Karpas-422 (cell line): ENCODE data around the gene RHOBTB3. TPM values are rescaled to one million over a fixed set of nuclear protein-coding genes. Genes with fewer than 3 reads are reported as not detected.

Source experiments
- DNase-seq: peaks from one replicate; pipeline ENCODE4 v3.0.0-alpha.2; 2015
- H2AFZ ChIP-seq: fragments of 200-600 bp; sonication (generic); 2 replicates; pipeline ENCODE4 v1.6.1; 2014; ENCODE audit warnings: antibody characterized with exemption, low read length, mixed read lengths
- H3K27ac ChIP-seq: fragments of 200-600 bp; sonication (generic); 2 replicates; pipeline ENCODE4 v1.5.1; 2014; ENCODE audit warnings: mild to moderate bottlenecking, low read length, moderate library complexity
- H3K27me3 ChIP-seq: fragments of 200-600 bp; sonication (generic); 2 replicates; pipeline ENCODE4 v1.6.1; 2014; ENCODE audit warnings: low read length, mixed read lengths
- H3K36me3 ChIP-seq: fragments of 200-600 bp; sonication (generic); 2 replicates; pipeline ENCODE4 v1.6.1; 2014; ENCODE audit warnings: low read length, mixed read lengths; ENCODE audit not compliant: insufficient read depth
- H3K4me1 ChIP-seq: fragments of 200-600 bp; sonication (generic); 2 replicates; pipeline ENCODE4 v1.6.1; 2014; ENCODE audit warnings: mild to moderate bottlenecking, low read length, mixed read lengths
- H3K4me2 ChIP-seq: fragments of 200-600 bp; sonication (generic); 2 replicates; pipeline ENCODE4 v1.6.1; 2014; ENCODE audit warnings: low read length, low read depth, mild to moderate bottlenecking; ENCODE audit not compliant: poor library complexity, severe bottlenecking
- H3K4me3 ChIP-seq: fragments of 200-600 bp; sonication (generic); 2 replicates; pipeline ENCODE4 v1.5.1; 2014; ENCODE audit warnings: mild to moderate bottlenecking, antibody characterized with exemption, low read length, mixed read lengths
- H3K79me2 ChIP-seq: fragments of 200-600 bp; sonication (generic); 2 replicates; pipeline ENCODE4 v1.6.1; 2014; ENCODE audit warnings: mild to moderate bottlenecking, low read length, mixed read lengths
- H3K9ac ChIP-seq: fragments of 200-600 bp; sonication (generic); 2 replicates; pipeline ENCODE4 v1.6.0; 2014; ENCODE audit warnings: low read length
- H3K9me2 ChIP-seq: fragments of 200-600 bp; sonication (generic), shearing (Covaris generic); replicated peaks from 2 replicates; pipeline ENCODE4 v1.6.0; 2014; ENCODE audit warnings: mild to moderate bottlenecking, low read length, moderate library complexity; ENCODE audit not compliant: insufficient read depth
- H3K9me3 ChIP-seq: fragments of 300-700, 200-600 bp; sonication (generic); 2 replicates; pipeline ENCODE4 v1.6.1; 2014; ENCODE audit warnings: low read length, mixed read lengths
- H4K20me1 ChIP-seq: fragments of 200-600 bp; sonication (generic); 2 replicates; pipeline ENCODE4 v1.6.1; 2014; ENCODE audit warnings: mild to moderate bottlenecking, antibody characterized with exemption, low read length, low read depth; ENCODE audit not compliant: insufficient read depth
- total RNA-seq: library from RNA; depleted of rRNA; stranded (reverse); fragments of >200 nt; shearing (Covaris generic); gene quantifications from 2 replicates; pipeline ENCODE4 v1.2.3, GENCODE V29; 2014; ENCODE audit warnings: low replicate concordance

Gene RHOBTB3
- total RNA-seq, 1 experiment from 2014 or later: 1.5 TPM

DNA sequence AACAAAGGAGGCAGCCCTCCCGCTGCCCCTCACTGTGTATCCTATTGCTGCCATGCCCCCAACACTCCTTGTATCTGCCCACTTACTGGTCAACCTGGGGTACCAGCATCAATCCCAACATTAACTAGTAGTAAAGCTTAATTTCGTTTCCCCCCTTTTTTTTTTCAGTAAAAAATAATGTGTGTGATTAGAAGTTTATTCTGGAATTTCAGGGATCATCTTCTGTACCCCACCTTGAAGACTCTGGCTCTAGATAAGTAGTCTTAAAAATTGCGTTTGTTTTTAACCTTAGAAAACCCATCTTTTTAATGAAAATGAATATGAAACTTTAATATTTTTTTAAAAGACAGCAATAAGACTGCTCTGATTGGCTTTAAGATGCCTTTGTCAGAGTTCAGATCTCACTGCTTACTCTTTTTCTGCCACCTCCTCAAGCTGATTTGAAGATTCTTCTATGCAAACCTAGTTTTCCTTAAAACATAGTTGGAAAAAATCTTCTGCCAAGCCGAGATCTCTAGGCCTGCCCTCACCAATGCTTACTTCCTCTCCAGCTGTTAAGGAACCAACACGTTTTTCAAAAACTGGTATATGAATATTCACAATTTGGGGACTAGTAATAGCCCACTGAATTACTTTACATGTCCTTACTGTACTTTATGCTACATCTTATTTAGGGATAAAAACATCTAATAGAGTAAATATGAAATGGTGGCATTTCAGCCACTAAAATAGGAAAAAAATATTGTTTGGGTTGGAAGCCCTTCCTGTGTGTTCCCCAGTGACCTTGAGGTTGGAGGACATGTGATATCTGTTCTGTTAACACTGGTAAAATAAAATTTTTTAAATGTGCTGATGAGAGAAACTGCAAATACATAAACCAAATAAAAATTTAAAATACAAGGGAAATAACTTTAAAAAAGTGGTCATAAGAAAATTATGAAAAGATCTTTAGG, 4.0 kb upstream of the RHOBTB3 start:
- Histone ChIP-seq H4K20me1 (no peaks in the 10 kb centered on the region), H3K4me1 (peaks cover 15% of the 10 kb centered on the region; the same call in 1 of the 2 replicates), H3K27ac (no peak overlapping the region), H2AFZ (no peak overlapping the region), H3K4me2 (no peak overlapping the region), H3K9ac (no peak overlapping the region), H3K4me3 (no peak overlapping the region), H3K9me2 (no peaks in the 10 kb centered on the region), H3K9me3 (no peaks in the 10 kb centered on the region), H3K79me2 (no peaks in the 10 kb centered on the region), H3K27me3 (no peaks in the 10 kb centered on the region), H3K36me3 (no peaks in the 10 kb centered on the region)
- no peak for DNase-seq

DNA sequence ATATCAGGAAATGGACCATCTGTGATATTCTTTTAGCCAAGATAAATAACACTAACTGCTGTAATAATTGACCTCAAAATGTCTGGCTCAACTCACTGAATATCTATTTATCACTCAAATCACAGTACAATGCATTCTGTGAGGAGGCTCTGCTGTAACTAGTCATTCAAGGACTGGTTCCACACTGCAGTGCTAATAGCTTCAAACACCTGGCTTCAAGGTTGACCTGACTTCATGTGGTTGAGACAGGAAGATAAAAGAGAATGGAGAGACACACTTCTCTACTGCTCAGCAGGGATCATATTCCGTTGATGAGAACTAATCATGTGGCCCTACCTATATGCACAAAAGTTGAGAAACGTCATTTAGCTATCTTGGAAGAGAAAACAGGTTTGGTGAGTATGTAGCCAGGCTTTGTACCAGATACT, 3.4 kb upstream of the RHOBTB3 start:
- Histone ChIP-seq H3K79me2 (no peaks in the 10 kb centered on the region), H3K4me3 (no peak overlapping the region), H3K9me3 (no peaks in the 10 kb centered on the region), H3K4me1 (peaks cover 15% of the 10 kb centered on the region; the same call in 1 of the 2 replicates), H3K36me3 (no peaks in the 10 kb centered on the region), H3K27me3 (no peaks in the 10 kb centered on the region), H3K4me2 (no peak overlapping the region), H3K27ac (no peak overlapping the region), H4K20me1 (no peaks in the 10 kb centered on the region), H3K9me2 (no peaks in the 10 kb centered on the region), H2AFZ (no peak overlapping the region), H3K9ac (no peak overlapping the region)
- DNase-seq: no peak

DNA sequence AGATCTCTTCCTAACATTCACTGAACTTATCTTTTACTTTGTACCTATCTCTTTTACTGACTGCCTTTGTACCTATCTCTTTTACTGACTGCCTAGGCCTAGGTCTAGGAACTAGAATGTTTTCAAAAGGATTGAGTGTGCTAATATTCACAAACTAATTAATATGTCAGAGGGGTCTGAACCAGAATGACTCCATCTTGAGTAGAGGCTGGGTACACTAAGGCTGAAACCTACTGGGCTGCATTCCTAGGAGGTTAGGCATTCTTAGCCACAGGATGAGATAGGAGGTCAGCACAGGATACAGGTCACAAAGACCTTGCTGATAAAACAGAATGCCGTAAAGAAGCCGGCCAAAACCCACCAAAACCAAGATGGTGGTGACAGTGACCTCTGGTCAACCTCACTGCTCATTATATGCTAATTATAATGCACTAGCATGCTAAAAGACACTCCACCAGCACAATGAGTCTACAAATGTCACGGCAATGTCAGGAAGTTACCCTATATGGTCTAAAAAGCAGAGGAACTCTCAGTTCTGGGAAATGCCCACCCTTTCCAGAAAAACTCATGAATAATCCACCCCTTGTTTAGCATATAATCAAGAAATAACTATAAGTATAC, 2.5 kb upstream of the RHOBTB3 start:
- peaks cover 15% of the 10 kb centered on the region; the same call in 1 of the 2 replicates for H3K4me1 ChIP-seq
- no peak overlapping the region for H3K4me3 ChIP-seq
- no peaks in the 10 kb centered on the region for H3K9me3 ChIP-seq
- H4K20me1 ChIP-seq: no peaks in the 10 kb centered on the region
- H3K27me3 ChIP-seq: no peaks in the 10 kb centered on the region
- H3K4me2 ChIP-seq: no peak overlapping the region
- no peak overlapping the region for H3K27ac ChIP-seq
- H3K79me2 ChIP-seq: no peaks in the 10 kb centered on the region
- no peaks in the 10 kb centered on the region for H3K36me3 ChIP-seq
- no peak overlapping the region for H3K9ac ChIP-seq
- H2AFZ ChIP-seq: no peak overlapping the region
- no peak for DNase-seq
- H3K9me2 ChIP-seq: no peaks in the 10 kb centered on the region

DNA sequence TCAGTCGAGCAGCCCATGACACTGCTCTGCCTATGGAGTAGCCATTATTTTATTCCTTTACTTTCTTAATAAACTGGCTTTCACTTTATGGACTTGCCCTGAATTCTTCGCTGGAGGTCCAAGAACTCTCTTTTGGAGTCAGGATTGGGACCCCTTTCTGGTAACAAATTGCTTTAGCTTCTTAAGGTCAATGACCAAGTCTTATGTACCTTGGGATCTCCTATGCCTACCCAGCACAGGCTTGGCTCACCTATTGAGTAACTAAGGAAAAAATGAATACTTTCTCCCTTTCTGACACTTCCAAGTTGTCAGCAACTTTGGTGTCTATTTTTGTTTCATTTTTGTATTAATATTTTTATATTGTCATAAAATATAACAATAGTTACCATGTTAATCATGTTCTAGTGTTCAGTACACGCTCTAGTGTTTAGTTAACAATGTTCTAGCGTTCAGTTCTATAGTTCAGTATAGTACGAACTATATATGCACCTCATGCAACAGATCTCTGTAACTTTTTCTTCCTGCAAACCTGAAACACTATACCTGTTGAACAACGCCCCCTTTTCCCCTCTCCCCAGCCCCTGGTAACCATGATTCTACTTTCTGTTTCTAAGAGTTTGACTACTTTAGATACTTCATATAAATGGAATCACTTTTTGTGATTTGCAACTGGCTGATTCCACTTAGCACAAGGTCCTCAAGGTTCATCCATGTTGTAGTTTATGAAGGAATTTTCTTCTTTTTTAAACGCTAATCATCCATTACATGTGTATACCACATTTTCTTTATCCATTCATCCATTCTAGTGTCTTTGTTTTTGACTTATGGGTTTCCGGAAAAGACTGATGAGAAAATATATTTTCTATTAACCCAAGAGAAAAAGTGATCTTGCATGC, 1.8 kb upstream of the RHOBTB3 start:
- Histone ChIP-seq H3K9me2 (no peaks in the 10 kb centered on the region), H3K27me3 (no peaks in the 10 kb centered on the region), H2AFZ (no peak overlapping the region), H3K4me1 (peaks cover 15% of the 10 kb centered on the region; the same call in 1 of the 2 replicates), H3K9me3 (no peaks in the 10 kb centered on the region), H3K79me2 (no peaks in the 10 kb centered on the region), H3K36me3 (no peaks in the 10 kb centered on the region), H4K20me1 (no peaks in the 10 kb centered on the region), H3K9ac (no peak overlapping the region), H3K4me2 (no peak overlapping the region), H3K27ac (no peak overlapping the region), H3K4me3 (no peak overlapping the region)
- no peak for DNase-seq

- H3K9me2 ChIP-seq: no peaks in the 10 kb centered on the region
- no peak for DNase-seq
- no peaks in the 10 kb centered on the region for H3K36me3 ChIP-seq
- no peaks in the 10 kb centered on the region for H3K27me3 ChIP-seq
- H3K4me1 ChIP-seq: peaks cover 15% of the 10 kb centered on the region; the same call in 1 of the 2 replicates
- no peaks in the 10 kb centered on the region for H3K9me3 ChIP-seq
- H3K4me2 ChIP-seq: peak overlapping the region; percentile 73
- H3K79me2 ChIP-seq: no peaks in the 10 kb centered on the region
- no peak overlapping the region for H3K4me3 ChIP-seq
- H3K27ac ChIP-seq: no peak overlapping the region
- H4K20me1 ChIP-seq: no peaks in the 10 kb centered on the region
- H2AFZ ChIP-seq: no peak overlapping the region
- H3K9ac ChIP-seq: no peak overlapping the region
Measured at GRCh38 chr5:95730011-95730700, 980 bp upstream of the RHOBTB3 start.

DNA sequence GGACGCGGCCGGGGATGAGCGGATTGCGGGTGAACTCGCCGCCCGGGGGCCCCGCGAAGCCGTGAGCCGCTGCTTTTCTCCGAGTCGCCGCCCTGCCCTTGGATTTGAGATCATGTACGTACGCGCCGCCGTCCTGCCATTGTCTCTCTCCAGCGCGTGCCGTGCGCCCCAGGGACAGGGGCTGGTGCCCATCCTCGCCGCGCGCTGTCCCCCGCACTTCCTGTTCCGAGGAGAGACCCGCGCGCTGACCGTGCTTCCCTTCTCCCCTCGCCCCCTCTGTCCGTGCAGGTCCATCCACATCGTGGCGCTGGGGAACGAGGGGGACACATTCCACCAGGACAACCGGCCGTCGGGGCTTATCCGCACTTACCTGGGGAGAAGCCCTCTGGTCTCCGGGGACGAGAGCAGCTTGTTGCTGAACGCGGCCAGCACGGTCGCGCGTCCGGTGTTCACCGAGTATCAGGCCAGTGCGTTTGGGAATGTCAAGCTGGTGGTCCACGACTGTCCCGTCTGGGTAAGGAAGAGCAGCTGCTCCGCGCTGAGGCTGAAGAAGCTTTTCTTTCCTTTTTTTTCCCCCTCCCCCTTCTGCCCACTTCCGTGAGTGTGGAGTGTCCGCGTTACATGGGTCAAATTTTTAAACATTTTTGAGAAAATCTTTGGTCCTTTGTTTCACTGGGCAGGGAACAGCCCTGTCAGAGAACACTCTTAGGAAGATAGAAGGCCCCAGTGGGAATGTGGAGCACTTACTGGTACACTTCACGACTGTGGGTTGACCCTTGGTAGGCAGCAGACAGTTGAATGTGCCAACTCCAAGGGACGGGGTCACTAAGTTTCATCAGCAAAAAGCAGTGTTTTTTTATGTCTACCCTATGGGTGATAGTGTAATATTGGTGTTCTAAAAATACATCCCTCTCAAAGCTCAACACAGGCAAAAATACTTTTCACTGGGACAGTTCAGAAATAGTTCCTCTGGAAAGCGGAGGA, 727 bp downstream of the RHOBTB3 start:
- Histone ChIP-seq H3K4me1 (peaks cover 15% of the 10 kb centered on the region; the same call in 1 of the 2 replicates), H4K20me1 (no peaks in the 10 kb centered on the region), H3K79me2 (no peaks in the 10 kb centered on the region), H3K9me3 (no peaks in the 10 kb centered on the region), H3K36me3 (no peaks in the 10 kb centered on the region), H3K9ac (peak overlapping the region; percentile 54), H2AFZ (peak overlapping the region; percentile 60; the same call in 1 of the 2 replicates), H3K9me2 (no peaks in the 10 kb centered on the region), H3K27ac (no peak overlapping the region), H3K4me3 (peak overlapping the region; percentile 60), H3K4me2 (peak overlapping the region; percentile 73), H3K27me3 (no peaks in the 10 kb centered on the region)
- no peak for DNase-seq
